Chondrocyte (in vitro differentiated cells): Measurements from ENCODE around the gene PLXNA2. TPM values are rescaled to one million over a fixed set of nuclear protein-coding genes. Genes with fewer than 3 reads are reported as not detected.

Experiments
- DNase-seq: peaks from one replicate; pipeline ENCODE4 v3.0.0; 2021; ENCODE audit warnings: mixed read lengths, low spot score
- H3K27ac Mint-ChIP-seq: one replicate; pipeline ENCODE4 v1.8.0; 2021; ENCODE audit warnings: mild to moderate bottlenecking, moderate library complexity, mixed read lengths; ENCODE audit not compliant: unreplicated experiment
- H3K27me3 Mint-ChIP-seq: 2 replicates; pipeline ENCODE4 v1.8.0; 2021; ENCODE audit warnings: low read depth, mixed read lengths
- H3K36me3 Mint-ChIP-seq: 2 replicates; pipeline ENCODE4 v1.8.0; 2021; ENCODE audit warnings: low read depth, mixed read lengths
- H3K4me1 Mint-ChIP-seq: 2 replicates; pipeline ENCODE4 v1.8.0; 2021; ENCODE audit warnings: low read depth, mild to moderate bottlenecking, mixed read lengths
- H3K4me3 Mint-ChIP-seq: one replicate; pipeline ENCODE4 v1.8.0; 2021; ENCODE audit warnings: mild to moderate bottlenecking, moderate library complexity, mixed read lengths; ENCODE audit not compliant: unreplicated experiment
- H3K9me3 Mint-ChIP-seq: 2 replicates; pipeline ENCODE4 v1.8.0; 2021; ENCODE audit warnings: low read depth, mixed read lengths
- CTCF ChIP-seq: fragments of 200-600 bp; sonication (generic); IDR thresholded peaks from 2 replicates; pipeline ENCODE4 v1.5.0; 2021; ENCODE audit warnings: antibody characterized with exemption, mild to moderate bottlenecking, moderate library complexity
- total RNA-seq: library from RNA; stranded (reverse); gene quantifications from 3 replicates; pipeline ENCODE4 v1.2.1, GENCODE V29; 2021

Gene PLXNA2
- total RNA-seq, 1 donor from 2014 or later: 22.0 TPM

DNA sequence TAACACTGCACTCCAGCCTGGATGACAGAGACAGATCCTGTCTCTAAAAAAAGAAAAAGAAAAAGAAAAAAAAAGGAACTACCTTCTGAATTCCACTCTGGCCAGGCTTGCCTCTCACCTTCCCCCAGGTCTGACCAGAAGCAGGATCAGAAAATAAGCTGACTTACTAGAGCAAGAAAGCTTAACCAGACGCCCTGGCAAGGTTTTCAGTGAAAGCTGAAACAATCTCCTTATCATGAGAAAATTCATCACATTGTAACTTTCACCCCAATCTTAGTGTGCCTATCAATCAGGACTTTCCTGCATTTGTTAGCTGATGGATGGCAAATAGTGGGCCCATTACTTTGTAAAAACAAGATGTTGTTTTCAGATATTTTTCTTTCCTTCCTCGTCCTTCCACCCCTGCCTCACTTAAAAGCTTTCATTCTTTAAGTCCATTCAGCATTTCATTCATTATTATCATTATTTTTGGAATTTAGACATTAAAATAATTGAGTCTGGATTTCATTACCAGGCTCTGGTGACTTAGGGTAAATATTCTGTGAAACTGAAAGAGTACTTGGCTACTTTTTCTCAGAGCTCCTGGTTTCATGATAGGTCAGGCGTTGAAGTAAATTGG lies 236.8 kb downstream of the PLXNA2 start:
- TF ChIP-seq CTCF: no peak
- peaks cover 3% of the 10 kb centered on the region for H3K36me3 Mint-ChIP-seq
- H3K27me3 Mint-ChIP-seq: no peaks in the 10 kb centered on the region
- no peak for DNase-seq
- peaks cover 4% of the 10 kb centered on the region for H3K9me3 Mint-ChIP-seq
- H3K4me1 Mint-ChIP-seq: peaks cover 28% of the 10 kb centered on the region
- peak overlapping the region; percentile 52 for H3K27ac Mint-ChIP-seq
- no peak overlapping the region for H3K4me3 Mint-ChIP-seq

DNA sequence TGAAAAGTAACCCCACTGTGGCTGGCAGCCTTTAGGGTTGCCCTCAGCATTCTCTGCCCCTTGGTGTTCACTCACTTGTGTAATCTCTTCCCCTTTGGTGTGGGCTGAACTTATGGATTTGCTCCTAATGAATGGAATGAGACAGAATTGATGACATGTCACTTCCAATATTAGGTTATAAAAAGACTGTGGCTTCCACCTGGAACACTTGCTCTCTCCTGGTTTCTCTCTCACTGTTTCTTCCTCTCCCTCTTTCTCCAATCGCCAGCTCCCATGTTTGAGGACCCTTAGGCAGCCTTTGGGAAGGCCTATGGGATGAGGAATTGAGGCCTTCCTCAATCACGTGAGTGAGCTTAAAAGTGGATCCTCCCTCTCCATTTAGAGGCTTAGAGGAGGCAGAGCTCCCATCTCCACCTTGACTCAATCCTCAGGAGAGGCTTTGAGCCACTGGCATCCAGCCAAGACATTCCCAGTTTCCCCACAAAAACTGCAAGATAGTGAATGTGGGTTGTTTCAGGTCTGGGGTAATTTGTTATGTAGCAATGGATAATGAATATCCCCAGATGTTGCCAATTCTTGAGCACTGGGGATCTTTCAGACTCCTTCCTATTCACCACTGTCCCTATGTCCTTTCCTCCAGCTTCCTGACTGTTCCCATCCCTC lies 237.8 kb downstream of the PLXNA2 start:
- Mint-ChIP-seq H3K27me3 (no peaks in the 10 kb centered on the region), H3K36me3 (peaks cover 3% of the 10 kb centered on the region), H3K4me1 (peaks cover 28% of the 10 kb centered on the region), H3K4me3 (no peak overlapping the region), H3K9me3 (peaks cover 4% of the 10 kb centered on the region), H3K27ac (no peak overlapping the region)
- no peak for DNase-seq
- TF ChIP-seq CTCF: no peak

GRCh38 chr1:208004851-208005250 lies 239.3 kb downstream of the PLXNA2 start:
- Mint-ChIP-seq H3K27ac (peak overlapping the region; percentile 42), H3K4me3 (no peak overlapping the region), H3K27me3 (no peaks in the 10 kb centered on the region), H3K4me1 (peaks cover 28% of the 10 kb centered on the region), H3K36me3 (peaks cover 3% of the 10 kb centered on the region), H3K9me3 (peaks cover 4% of the 10 kb centered on the region)
- no peak for TF ChIP-seq CTCF
- no peak for DNase-seq

GRCh38 chr1:208003241-208003640 lies 240.9 kb downstream of the PLXNA2 start:
- peaks cover 25% of the 10 kb centered on the region for H3K4me1 Mint-ChIP-seq
- H3K9me3 Mint-ChIP-seq: peaks cover 4% of the 10 kb centered on the region
- H3K4me3 Mint-ChIP-seq: no peak overlapping the region
- peaks cover 3% of the 10 kb centered on the region for H3K36me3 Mint-ChIP-seq
- TF ChIP-seq CTCF: no peak
- DNase-seq: no peak
- no peak overlapping the region for H3K27ac Mint-ChIP-seq
- no peaks in the 10 kb centered on the region for H3K27me3 Mint-ChIP-seq

- H3K4me1 Mint-ChIP-seq: peaks cover 22% of the 10 kb centered on the region
- H3K27me3 Mint-ChIP-seq: no peaks in the 10 kb centered on the region
- H3K4me3 Mint-ChIP-seq: no peak overlapping the region
- peaks cover 4% of the 10 kb centered on the region for H3K9me3 Mint-ChIP-seq
- DNase-seq: no peak
- peaks cover 3% of the 10 kb centered on the region for H3K36me3 Mint-ChIP-seq
- no peak for TF ChIP-seq CTCF
- no peak overlapping the region for H3K27ac Mint-ChIP-seq
These were observed 241.5 kb downstream of the PLXNA2 start for GRCh38 chr1:208002672-208003071.
